HG02759 (cell line): Measurements from ENCODE around the gene PAPPA2.
"Not testable (repeated sequence)": the region's sequence is repeated elsewhere in the genome, so short reads cannot be mapped to it uniquely, and the experiment has no call there.

Source experiments
- ATAC-seq: cut with Tn5 transposase; IDR thresholded peaks from one replicate; pipeline ENCODE4 v1.9.1; 2021; ENCODE audit warnings: mild to moderate bottlenecking, moderate library complexity; ENCODE audit not compliant: unreplicated experiment

The PAPPA2 gene

GRCh38 chr1:176745945-176746344 lies 283.0 kb downstream of the PAPPA2 start:
- ATAC-seq = no peak

GRCh38 chr1:176752505-176752904 lies 289.5 kb downstream of the PAPPA2 start:
- ATAC-seq = no peak

GRCh38 chr1:176754676-176755075 lies 291.7 kb downstream of the PAPPA2 start:
- no peak for ATAC-seq

GRCh38 chr1:176756817-176757216 lies 293.8 kb downstream of the PAPPA2 start:
- ATAC-seq = not testable (repeated sequence)

DNA sequence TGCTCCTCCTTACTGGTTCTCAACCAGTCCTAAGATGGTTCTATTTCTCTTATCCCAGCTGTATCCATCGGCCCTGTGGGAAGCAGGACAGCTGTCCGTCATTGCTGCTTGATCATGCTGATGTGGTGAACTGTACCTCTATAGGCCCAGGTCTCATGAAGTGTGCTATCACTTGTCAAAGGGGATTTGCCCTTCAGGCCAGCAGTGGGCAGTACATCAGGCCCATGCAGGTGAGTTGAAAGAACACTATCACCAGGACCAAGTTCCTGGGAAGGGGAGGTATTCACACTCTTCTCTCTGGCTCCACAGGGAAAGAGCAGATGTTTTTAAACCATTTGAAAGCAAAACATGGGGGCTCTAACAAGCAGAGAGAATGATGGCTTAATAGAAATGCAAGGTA lies 302.6 kb downstream of the PAPPA2 start:
- ATAC-seq = no peak

DNA sequence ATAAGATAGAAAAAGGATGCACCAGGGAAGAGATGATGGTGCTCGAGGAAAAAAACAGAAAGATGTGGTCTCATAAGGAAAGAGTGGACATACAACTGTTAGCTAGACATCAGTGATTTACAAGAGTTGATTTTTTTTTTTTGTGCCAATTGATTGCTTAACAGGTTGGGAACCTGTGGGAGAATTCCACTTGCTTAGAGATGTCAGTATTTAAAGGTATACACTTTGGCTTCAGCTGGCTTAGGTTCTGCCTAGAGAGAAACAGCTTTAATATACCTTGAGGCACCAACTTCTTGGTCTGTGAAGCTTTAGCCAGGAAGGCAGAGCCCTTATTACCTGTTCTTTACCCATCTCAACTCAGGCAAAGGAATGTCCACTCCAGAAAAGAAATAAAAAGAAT lies 303.8 kb downstream of the PAPPA2 start:
- no peak for ATAC-seq

- ATAC-seq = no peak
Observed at GRCh38 chr1:176767714-176768136, 304.8 kb downstream of the PAPPA2 start.

DNA sequence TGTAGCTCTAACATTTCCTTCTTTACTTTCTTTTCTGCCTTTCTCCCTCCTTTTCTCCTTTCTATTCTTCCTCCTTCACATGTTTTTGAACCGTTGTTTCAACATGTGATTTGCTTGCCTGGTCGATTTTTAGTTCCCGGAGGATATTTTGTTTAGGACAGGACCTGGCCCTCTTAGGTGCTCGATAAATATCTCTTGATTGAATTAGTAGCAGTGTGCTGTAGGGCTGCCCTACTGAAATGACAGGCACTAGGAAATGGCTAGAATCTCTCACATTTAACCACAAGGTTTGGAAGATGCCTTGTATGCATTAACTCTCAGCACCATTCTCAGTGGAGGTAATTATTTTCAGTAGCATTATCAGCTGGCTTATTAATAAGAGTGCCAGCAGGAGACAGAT lies 305.6 kb downstream of the PAPPA2 start:
- no peak for ATAC-seq

- ATAC-seq = no peak
Observed at GRCh38 chr1:176770066-176770465, 307.1 kb downstream of the PAPPA2 start.

GRCh38 chr1:176773038-176773437 lies 310.1 kb downstream of the PAPPA2 start:
- no peak for ATAC-seq

DNA sequence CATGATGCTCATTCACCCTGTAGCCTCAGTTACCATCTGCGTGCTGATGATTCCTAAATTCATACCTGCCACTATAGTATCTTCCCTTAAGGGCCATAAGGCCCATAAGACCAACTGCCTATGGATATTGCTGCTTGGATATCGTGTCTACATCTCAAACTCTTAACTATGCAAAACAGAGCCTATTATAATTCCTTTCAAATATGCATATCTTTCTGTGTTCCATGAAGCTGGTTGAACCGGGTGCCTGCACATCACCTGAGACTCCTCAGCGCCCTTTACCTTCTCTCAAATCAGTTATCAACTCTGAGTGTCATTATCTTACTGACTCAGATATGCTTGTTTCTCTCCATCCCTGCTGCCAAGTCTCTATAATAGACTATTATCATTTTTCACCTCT lies 311.2 kb downstream of the PAPPA2 start:
- no peak for ATAC-seq

- ATAC-seq = no peak
Observed at GRCh38 chr1:176775378-176775777, 312.4 kb downstream of the PAPPA2 start.

DNA sequence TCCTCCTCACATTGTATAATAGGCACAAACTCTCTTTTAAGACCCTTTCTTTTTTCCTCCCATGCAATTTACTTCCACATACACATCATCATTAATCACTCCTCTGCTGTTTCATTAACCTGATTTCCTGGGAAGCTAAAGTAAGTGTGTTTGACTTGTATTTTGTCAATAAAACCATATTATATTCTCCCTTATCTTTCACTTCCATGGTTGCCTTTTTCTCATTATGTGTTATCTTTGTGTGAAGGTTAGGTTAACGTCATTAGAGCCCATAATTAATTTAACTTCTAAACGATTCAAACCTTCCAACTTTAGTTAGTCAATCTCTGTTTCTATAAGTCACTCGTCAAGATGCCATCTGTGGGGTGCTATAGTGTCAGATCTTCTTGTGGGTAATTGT lies 313.0 kb downstream of the PAPPA2 start:
- ATAC-seq = no peak

DNA sequence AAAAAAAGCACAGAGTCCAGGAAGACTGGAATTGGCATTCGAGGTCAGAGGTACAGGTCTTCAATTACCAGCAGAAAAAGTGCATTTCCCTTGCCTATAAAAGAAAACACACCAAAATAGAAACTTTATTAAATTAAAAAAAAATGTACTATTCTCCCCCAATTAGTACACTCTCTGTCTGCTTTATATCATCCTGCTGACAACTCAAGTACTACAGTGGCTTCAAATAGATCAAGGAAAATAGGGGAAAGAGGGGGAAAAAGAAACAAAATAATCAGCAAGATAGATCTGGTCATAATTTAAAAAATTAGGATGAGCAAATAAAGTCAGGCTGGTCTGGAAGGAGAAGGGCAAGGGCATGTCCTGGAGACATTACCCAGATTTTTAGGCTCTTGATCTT lies 315.1 kb downstream of the PAPPA2 start:
- no peak for ATAC-seq

DNA sequence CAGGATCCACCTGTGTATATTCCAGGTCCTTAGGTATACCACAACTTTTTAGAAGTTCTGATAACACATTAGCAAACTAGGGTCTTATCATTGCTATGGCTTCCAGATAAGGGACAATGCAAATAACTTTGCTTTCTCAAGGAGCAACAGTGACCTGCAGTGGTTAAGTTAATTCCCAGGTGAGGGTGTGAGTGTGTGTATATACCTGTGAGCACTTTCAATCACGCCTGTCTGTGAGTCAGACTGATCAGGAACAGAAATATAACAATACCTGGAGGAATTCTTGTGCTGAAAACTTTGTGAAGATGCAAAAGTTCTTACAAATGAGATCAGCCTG lies 317.0 kb downstream of the PAPPA2 start:
- ATAC-seq = no peak

DNA sequence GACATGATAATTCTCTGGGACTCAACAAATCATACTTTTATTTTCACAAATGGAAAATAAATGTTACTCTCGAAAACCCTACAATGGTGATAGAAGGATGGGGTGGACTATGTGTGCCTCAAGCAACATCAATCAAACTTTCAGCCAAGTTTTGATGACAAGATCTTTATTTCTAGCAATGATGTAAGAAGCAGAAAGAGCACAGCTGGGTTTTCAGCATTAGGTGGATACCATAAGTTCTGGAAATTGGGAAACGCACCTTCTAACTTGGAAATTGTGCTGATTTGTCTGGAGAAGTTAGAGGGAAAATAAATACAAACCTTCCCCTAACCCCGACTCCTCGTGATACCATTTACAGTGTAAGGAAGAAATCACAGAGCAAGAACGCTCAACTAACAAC lies 320.3 kb downstream of the PAPPA2 start:
- no peak for ATAC-seq

DNA sequence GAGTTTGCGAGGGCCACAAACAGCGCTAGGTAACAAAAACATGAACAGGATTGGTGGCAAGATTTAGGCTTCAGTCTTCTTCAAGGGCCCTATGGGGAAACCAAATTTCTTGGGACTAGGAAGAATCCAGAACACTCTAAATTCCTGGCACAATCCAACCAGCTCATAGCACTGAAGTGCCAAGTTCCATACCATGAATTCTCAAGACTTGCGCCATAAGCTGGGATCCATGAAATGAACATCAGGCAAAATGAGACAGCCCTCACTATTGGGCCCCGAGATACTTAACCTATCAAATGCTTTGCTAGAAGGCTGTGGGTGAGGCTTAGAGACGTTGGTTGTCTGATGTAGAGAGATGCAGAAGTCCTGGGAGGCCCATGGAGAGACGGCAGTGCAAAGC lies 322.1 kb downstream of the PAPPA2 start:
- no peak for ATAC-seq

DNA sequence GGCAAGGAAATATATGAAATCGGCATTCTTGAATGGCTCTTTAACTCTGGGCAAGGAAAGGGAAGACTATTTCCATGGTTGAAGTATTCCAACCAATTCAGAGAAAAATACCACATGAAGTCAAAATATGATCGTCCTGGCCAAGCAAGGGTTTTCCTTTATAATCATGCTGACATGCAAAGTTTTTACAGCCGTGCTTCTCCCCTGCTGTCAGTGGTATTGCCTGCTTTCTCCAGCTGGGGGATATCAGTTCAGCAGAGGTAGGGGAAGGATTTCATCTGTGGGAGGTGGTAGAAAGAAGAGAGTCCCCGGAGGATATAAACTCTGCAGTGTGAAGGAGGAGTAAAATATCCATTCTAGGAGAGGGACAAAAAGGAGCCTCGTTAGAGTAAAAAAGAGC lies 322.8 kb downstream of the PAPPA2 start:
- ATAC-seq = no peak

GRCh38 chr1:176786274-176786673 lies 323.3 kb downstream of the PAPPA2 start:
- peak; percentile 71 for ATAC-seq

DNA sequence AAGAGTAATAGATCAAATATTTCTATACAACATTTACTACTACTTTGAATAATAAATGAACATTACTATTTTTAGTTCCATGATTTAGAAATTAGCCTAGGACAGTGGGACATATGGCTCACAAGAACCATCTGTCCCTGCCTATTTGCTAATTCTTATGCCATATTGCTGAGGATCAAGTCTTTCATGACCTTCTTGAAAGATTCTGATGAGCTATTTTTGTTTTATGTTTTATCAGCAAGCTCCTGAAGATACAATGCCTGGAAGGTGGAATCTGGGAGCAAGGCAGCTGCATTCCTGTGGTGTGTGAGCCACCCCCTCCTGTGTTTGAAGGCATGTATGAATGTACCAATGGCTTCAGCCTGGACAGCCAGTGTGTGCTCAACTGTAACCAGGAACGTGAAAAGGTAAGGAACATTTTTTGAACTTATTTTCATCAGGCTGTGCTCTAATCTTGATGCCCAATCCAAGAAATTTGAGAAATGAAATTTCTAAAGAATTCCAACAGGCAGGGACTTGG lies 326.7 kb downstream of the PAPPA2 start:
- ATAC-seq = no peak

DNA sequence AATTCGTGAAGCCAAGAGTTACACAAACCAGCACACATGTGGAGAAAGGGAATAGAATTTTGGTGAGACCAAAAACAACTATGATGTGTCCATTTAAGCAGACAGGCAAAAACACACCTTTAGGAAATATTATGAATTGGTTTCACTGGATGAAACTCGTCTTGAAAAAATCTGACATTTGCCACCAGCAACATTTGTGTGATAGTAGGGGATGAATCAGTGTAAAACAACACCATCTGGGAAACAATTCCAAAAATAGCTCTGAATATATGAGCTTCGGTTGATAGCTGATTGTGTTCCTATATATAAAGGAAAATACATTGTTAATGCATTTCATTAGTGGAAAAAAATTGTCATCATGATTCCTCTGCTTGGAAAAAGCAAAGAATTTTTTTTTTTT lies 327.8 kb downstream of the PAPPA2 start:
- ATAC-seq = no peak

GRCh38 chr1:176791906-176792305 lies 328.9 kb downstream of the PAPPA2 start:
- no peak for ATAC-seq

- no peak for ATAC-seq
Observed at GRCh38 chr1:176794897-176795508, 332.0 kb downstream of the PAPPA2 start.
